Measurements from ENCODE around the gene ABCA6. TPM values are rescaled to one million over a fixed set of nuclear protein-coding genes. Genes with fewer than 3 reads are reported as not detected.

Gene ABCA6
- polyA plus RNA-seq, 2 of the 4 experiments (the other 2 are of a cell fraction): 0.05 TPM; not detected in 1

GRCh38 chr17:69044371-69044770 lies 97.3 kb downstream of the ABCA6 start:
- no peak for ATAC-seq
- ChIA-PET CTCF (interaction anchor here (1.1 kb wide), 1 partner anchor 265 kb away, joined by 3 read pairs; no protein-coding TSS in a partner anchor), POLR2A (no interaction called here)
- H3K4me2 ChIP-seq: no peak overlapping the region
- no peaks in the 10 kb centered on the region; the same call in 2 of the 3 replicates for H3K4me1 ChIP-seq
- H3K4me3 ChIP-seq: no peak overlapping the region
- DNase-seq (ENCODE audit: low read depth in 1 of 2, low spot score in 1 of 2): no peak
- no peaks in the 10 kb centered on the region for H3K9me3 ChIP-seq
- no peak overlapping the region for H3K27ac ChIP-seq
- TF ChIP-seq MYC (IDR thresholded peaks at IDR 0.05; ENCODE audit: borderline replicate concordance, low read length): no peak
- TF ChIP-seq PHF8 (IDR thresholded peaks at IDR 0.05; ENCODE audit: borderline replicate concordance, low read depth): no peak
- no peak for TF ChIP-seq USF2 (IDR thresholded peaks at IDR 0.05)
- no peak for TF ChIP-seq HOXB5 (CRISPR knock-in tag; IDR thresholded peaks at IDR 0.05)
- no peak for TF ChIP-seq HEYL (CRISPR knock-in tag; IDR thresholded peaks at IDR 0.05)
- TF ChIP-seq CHD2 (IDR thresholded peaks at IDR 0.05; ENCODE audit: low read length, partially characterized antibody): no peak
- no peak for TF ChIP-seq MAX (IDR thresholded peaks at IDR 0.05)
- no peak for TF ChIP-seq FOXS1 (CRISPR knock-in tag; IDR thresholded peaks at IDR 0.05)
- TF ChIP-seq REST (IDR thresholded peaks at IDR 0.05): no peak
- no peak for TF ChIP-seq RFX5 (IDR thresholded peaks at IDR 0.05)
- TF ChIP-seq EHMT2 (IDR thresholded peaks at IDR 0.05; ENCODE audit: low read depth): no peak
- no peak for TF ChIP-seq POLR2A (IDR thresholded peaks at IDR 0.05; ENCODE audit: low read length)
- no peak for TF ChIP-seq MAZ (IDR thresholded peaks at IDR 0.05; ENCODE audit: borderline replicate concordance, low read depth, low read length)
- no peak for TF ChIP-seq EP300 (IDR thresholded peaks at IDR 0.05)
- TF ChIP-seq PBX3 (IDR thresholded peaks at IDR 0.05): no peak
- no peak for TF ChIP-seq HES2 (IDR thresholded peaks at IDR 0.05)
- TF ChIP-seq ZFP36 (IDR thresholded peaks at IDR 0.05; ENCODE audit: borderline replicate concordance, partially characterized antibody): no peak
- TF ChIP-seq CEBPB (IDR thresholded peaks at IDR 0.05): no peak
- no peak for TF ChIP-seq KDM1A (IDR thresholded peaks at IDR 0.05; ENCODE audit: low read depth)
- TF ChIP-seq TFCP2L1 (CRISPR knock-in tag; IDR thresholded peaks at IDR 0.05): no peak
- FAIRE-seq: no peak
- 53% methylated on average over 2 of the region's 2 CpGs for WGBS (ENCODE audit: missing lambda C conversion rate)

- 61% methylated on average over 6 of the region's 6 CpGs for WGBS (ENCODE audit: missing lambda C conversion rate)
- CTCF ChIA-PET: interaction anchor here (1.7 kb wide), 1 partner anchor 10 kb away, joined by 5 read pairs; no protein-coding TSS in a partner anchor
- Histone ChIP-seq H3K9me3 (no peaks in the 10 kb centered on the region), H3K4me3 (no peak overlapping the region), H3K4me1 (no peaks in the 10 kb centered on the region; the same call in 2 of the 3 replicates), H3K27ac (no peak overlapping the region), H3K4me2 (no peak overlapping the region)
- FAIRE-seq (no peak), ATAC-seq (no peak), DNase-seq (ENCODE audit: low read depth in 1 of 2, low spot score in 1 of 2) (no peak)
- POLR2A ChIA-PET: no interaction called here
- TF ChIP-seq HES2 (IDR thresholded peaks at IDR 0.05) (no peak), CHD4 (IDR thresholded peaks at IDR 0.05; ENCODE audit: borderline replicate concordance) (no peak), RCOR1 (IDR thresholded peaks at IDR 0.05; ENCODE audit: low read depth, low read length) (no peak), EP300 (IDR thresholded peaks at IDR 0.05) (no peak), BCL3 (IDR thresholded peaks at IDR 0.05) (no peak), MAZ (IDR thresholded peaks at IDR 0.05; ENCODE audit: borderline replicate concordance, low read depth, low read length) (no peak), ELK1 (IDR thresholded peaks at IDR 0.05; ENCODE audit: low read depth, low read length) (no peak), CBX8 (IDR thresholded peaks at IDR 0.05) (no peak), JUN (IDR thresholded peaks at IDR 0.05) (no peak), EHMT2 (IDR thresholded peaks at IDR 0.05; ENCODE audit: low read depth) (no peak), BHLHE40 (IDR thresholded peaks at IDR 0.05; ENCODE audit: low read depth, low read length) (no peak), POLR2AphosphoS2 (conservative IDR thresholded peaks at IDR 0.05; ENCODE audit: low read length) (no peak), MAX (IDR thresholded peaks at IDR 0.05) (no peak), ESRRA (IDR thresholded peaks at IDR 0.05; ENCODE audit: borderline replicate concordance, low read length) (no peak)
Measured at GRCh38 chr17:69043098-69043734, 98.5 kb downstream of the ABCA6 start.
